Measurements from ENCODE around the gene SAXO2. TPM values are rescaled to one million over a fixed set of nuclear protein-coding genes. Genes with fewer than 3 reads are reported as not detected.
A peak's percentile ranks its signal among the peaks of the same experiment; 100 is the strongest.
"Not testable (repeated sequence)": the region's sequence is repeated elsewhere in the genome, so short reads cannot be mapped to it uniquely, and the experiment has no call there.

The SAXO2 gene
- total RNA-seq, result 1 to 10 TPM in 2 of 4 donors, under 1 TPM in 1, not detected in 1; 0.20 to 3.0 (median 2.4) TPM

DNA sequence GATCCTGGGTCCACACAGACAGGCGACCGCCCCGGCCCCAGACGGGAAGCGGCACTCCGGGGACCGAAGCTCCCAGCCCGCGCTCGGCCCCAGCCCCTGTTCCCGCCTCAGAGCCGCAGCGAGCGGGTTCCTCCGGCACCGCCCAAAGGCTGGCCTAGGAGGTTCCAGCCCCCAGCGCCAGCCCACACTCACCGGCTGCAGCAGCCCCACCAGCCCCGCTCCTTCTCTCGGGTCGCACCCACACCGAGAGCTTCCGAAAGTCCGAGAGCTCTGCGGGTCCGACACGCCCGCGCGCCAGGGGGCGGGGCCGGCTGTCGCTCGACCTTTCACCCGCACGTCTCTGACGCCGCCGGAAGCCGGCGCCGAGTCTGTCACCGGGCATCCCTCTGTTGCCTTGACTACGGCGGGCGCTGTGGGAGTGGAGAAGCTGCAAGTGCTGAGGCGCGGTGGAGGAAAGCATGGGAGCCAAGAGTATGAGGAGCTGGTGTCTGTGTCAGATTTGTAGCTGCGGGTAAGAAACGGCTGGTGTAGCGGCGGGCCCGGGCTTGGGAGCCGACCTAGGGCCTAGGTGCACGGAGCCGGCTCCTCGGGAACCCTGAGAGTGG is at the start of gene SAXO2, which contains the start of gene EFL1:
Gene SAXO2, plus strand, starts transcription at position 397 of the 605 bp plus-strand sequence. Its CDS starts 62 bp downstream, at position 459.
Gene EFL1, minus strand, starts transcription at position 313 of the 605 bp plus-strand sequence. CDS start 956 bp downstream, outside the sequence.
- no peaks in the 10 kb centered on the region for H3K9me3 ChIP-seq
- intact Hi-C loops (cut with DNase I; ENCODE audit: low total_unique reads) (no loop called here), in situ Hi-C loops (cut with MboI; ENCODE audit: low pct_ligation_motif_present in 1 of 4, low pct_unique_long_range_greater_than_20kb in 1 of 4, low sequenced_read_pairs in 3 of 4) (no loop called here)
- DNase-seq, result peak; percentile 96
- 1% methylated on average over 55 of the region's 57 CpGs; no CpG with 5 or more reads in 1 of the 2 donors for WGBS, 2 donors (ENCODE audit: low coverage in 1 of 2)
- peaks cover 0 to 6% (median 0%) of the 10 kb centered on the region in 4 donors for H3K36me3 ChIP-seq
- H3K4me3 ChIP-seq, result peak within 1 kb of the TSS; percentile 83 to 99 (median 92)
- peak within 1 kb of the TSS; percentile 91 to 94 (median 92) for H3K27ac ChIP-seq
- no peaks in the 10 kb centered on the region for H3K27me3 ChIP-seq
- H3K4me1 ChIP-seq, result peaks cover 5 to 24% (median 18%) of the 10 kb centered on the region in 4 donors
- TF ChIP-seq EP300 (IDR thresholded peaks at IDR 0.05; ENCODE audit: low read depth) (no peak), POLR2AphosphoS5 (IDR thresholded peaks at IDR 0.05) (peak; percentile 73 to 90 (median 83)), POLR2A (IDR thresholded peaks at IDR 0.05) (peak; percentile 78), CTCF (IDR thresholded peaks at IDR 0.05) (no peak)

DNA sequence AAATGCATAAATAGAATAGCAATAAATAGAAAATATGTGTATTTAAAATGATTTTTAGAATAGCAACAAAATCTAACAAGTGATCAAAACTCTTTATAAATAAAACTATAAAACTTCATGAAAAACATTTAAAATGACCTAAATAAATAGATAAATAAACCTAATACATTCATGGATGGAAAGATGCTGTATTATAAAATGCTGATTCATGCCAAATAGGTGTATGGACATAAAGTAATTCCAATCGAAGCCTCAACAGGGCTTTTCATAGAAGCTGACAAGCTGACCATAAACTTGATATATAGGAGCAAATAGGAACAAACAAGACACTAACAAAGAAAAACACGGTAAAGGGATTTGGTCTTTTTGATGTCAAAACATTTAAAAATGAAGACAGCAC is 46.5 kb upstream of the SAXO2 start:
- H3K27ac ChIP-seq; H3K27me3 ChIP-seq; intact Hi-C loops (cut with DNase I; ENCODE audit: low total_unique reads); DNase-seq; H3K4me1 ChIP-seq; H3K4me3 ChIP-seq; H3K9me3 ChIP-seq; H3K36me3 ChIP-seq; in situ Hi-C loops (cut with MboI; ENCODE audit: low pct_ligation_motif_present in 1 of 4, low pct_unique_long_range_greater_than_20kb in 1 of 4, low sequenced_read_pairs in 3 of 4): not testable (repeated sequence)
- 65 to 100% methylated on average over 2 of the region's 2 CpGs for WGBS, 2 donors (ENCODE audit: low coverage in 1 of 2)

- H3K27me3 ChIP-seq; H3K36me3 ChIP-seq; H3K4me3 ChIP-seq; intact Hi-C loops (cut with DNase I; ENCODE audit: low total_unique reads); in situ Hi-C loops (cut with MboI; ENCODE audit: low pct_ligation_motif_present in 1 of 4, low pct_unique_long_range_greater_than_20kb in 1 of 4, low sequenced_read_pairs in 3 of 4); H3K9me3 ChIP-seq; H3K27ac ChIP-seq; H3K4me1 ChIP-seq: not testable (repeated sequence)
- 59 to 68% methylated on average over 2 of the region's 2 CpGs for WGBS, 2 donors (ENCODE audit: low coverage in 1 of 2)
- peak; percentile 44 for DNase-seq
- peak in 4 of 5 experiments; percentile 6 to 29 (median 26) for TF ChIP-seq CTCF (IDR thresholded peaks at IDR 0.05)
These were observed 41.1 kb upstream of the SAXO2 start for GRCh38 chr15:82221535-82221934.

- Histone ChIP-seq H3K4me3 (no peak overlapping the region), H3K36me3 (peaks cover 0 to 27% (median 6%) of the 10 kb centered on the region in 4 donors), H3K9me3 (no peaks in the 10 kb centered on the region), H3K27me3 (no peaks in the 10 kb centered on the region), H3K4me1 (peaks cover 0 to 21% (median 13%) of the 10 kb centered on the region in 4 donors), H3K27ac (no peak overlapping the region)
- intact Hi-C loops (cut with DNase I; ENCODE audit: low total_unique reads) (no loop called here), in situ Hi-C loops (cut with MboI; ENCODE audit: low pct_ligation_motif_present in 1 of 4, low pct_unique_long_range_greater_than_20kb in 1 of 4, low sequenced_read_pairs in 3 of 4) (no loop called here)
- TF ChIP-seq EP300 (IDR thresholded peaks at IDR 0.05; ENCODE audit: low read depth) (no peak), POLR2A (IDR thresholded peaks at IDR 0.05) (no peak), POLR2AphosphoS5 (IDR thresholded peaks at IDR 0.05) (no peak), CTCF (IDR thresholded peaks at IDR 0.05) (no peak)
- WGBS, 2 donors (ENCODE audit: low coverage in 1 of 2), result 85 to 86% methylated on average over 1 of the region's 1 CpG
- DNase-seq, result no peak
These were observed 33.9 kb upstream of the SAXO2 start for GRCh38 chr15:82228750-82229149.

Data from transverse colon (tissue), 4 donors.